Kidney epithelial cell (primary cell): ENCODE results near the gene BLZF1. TPM values are rescaled to one million over a fixed set of nuclear protein-coding genes. Genes with fewer than 3 reads are reported as not detected.

Source experiments
- DNase-seq: peaks from one replicate; pipeline ENCODE4 v3.0.0-alpha.2; 2010; ENCODE audit warnings: low read depth
- H3K27me3 ChIP-seq: 2 replicates; pipeline ENCODE4 v1.6.0; 2011; ENCODE audit warnings: low read length; ENCODE audit not compliant: control insufficient read depth, insufficient read depth
- H3K36me3 ChIP-seq: 2 replicates; pipeline ENCODE4 v1.5.1; 2011; ENCODE audit warnings: low read length; ENCODE audit not compliant: control insufficient read depth, insufficient read depth
- H3K4me3 ChIP-seq: 2 replicates; pipeline ENCODE4 v1.5.1; 2011; ENCODE audit warnings: low read depth, mild to moderate bottlenecking, control low read depth, low read length
- CTCF ChIP-seq: IDR thresholded peaks from 2 replicates; pipeline ENCODE4 v1.5.1; 2011; ENCODE audit warnings: mild to moderate bottlenecking, moderate library complexity, low read length, control low read depth, inconsistent platforms; ENCODE audit not compliant: insufficient read depth, poor library complexity, severe bottlenecking
- total RNA-seq: library from RNA; depleted of rRNA; stranded (reverse); fragments of >200 nt; gene quantifications from 2 replicates; pipeline ENCODE4 v1.2.3, GENCODE V29; 2015

BLZF1 gene
- total RNA-seq, 1 donor from 2014 or later, result 33.0 TPM

GRCh38 chr1:169421309-169421708 is 53.3 kb downstream of the BLZF1 start:
- Histone ChIP-seq H3K36me3 (no peaks in the 10 kb centered on the region), H3K27me3 (no peaks in the 10 kb centered on the region), H3K4me3 (no peak overlapping the region)
- no peak for DNase-seq
- TF ChIP-seq CTCF, result no peak

GRCh38 chr1:169426174-169426705 is 58.2 kb downstream of the BLZF1 start:
- Histone ChIP-seq H3K27me3 (no peaks in the 10 kb centered on the region), H3K36me3 (no peaks in the 10 kb centered on the region), H3K4me3 (no peak overlapping the region)
- DNase-seq, result no peak
- no peak for TF ChIP-seq CTCF

- no peaks in the 10 kb centered on the region for H3K27me3 ChIP-seq
- peak; percentile 45 for DNase-seq
- peak within 1 kb of the TSS; percentile 59 for H3K4me3 ChIP-seq
- H3K36me3 ChIP-seq, result no peaks in the 10 kb centered on the region
- no peak for TF ChIP-seq CTCF
Observed at GRCh38 chr1:169427081-169427641, 59.2 kb downstream of the BLZF1 start, which contains the start of gene CCDC181. Gene CCDC181 (minus strand): TSS chr1:169427474. CDS start chr1:169424927, 2,547 bp downstream.

Other genes with a start within 250 kb of the BLZF1 start
- 23.6 and 24.4 TPM in 2 replicates for gene NME7, start 398 bp upstream of the BLZF1 start, total RNA-seq
- gene CCDC181, start 59.3 kb downstream of the BLZF1 start, total RNA-seq, result 3.4 and 4.8 TPM in 2 replicates
- gene SLC19A2, start 117.7 kb downstream of the BLZF1 start, total RNA-seq, result 23.9 and 26.8 TPM in 2 replicates
- gene F5, start 218.3 kb downstream of the BLZF1 start, total RNA-seq, result not detected in 2 replicates